Thyroid gland (tissue), 4 donors: ENCODE results near the gene DIP2B. TPM values are rescaled to one million over a fixed set of nuclear protein-coding genes. Genes with fewer than 3 reads are reported as not detected.
A peak's percentile ranks its signal among the peaks of the same experiment; 100 is the strongest.

Experiments used
- DNase-seq, 2 donors: peaks; one replicate each; pipeline ENCODE4 v3.0.0-alpha.2; 2019
- H3K27ac ChIP-seq, 3 donors: fragments of 200-600 bp; sonication (generic); 1 replicate in 2 of 3; 2 replicates in 1 of 3; pipeline ENCODE4 v1.5.1; 2016 to 2019; ENCODE audit warnings: mild to moderate bottlenecking in 1 of 3, moderate library complexity in 1 of 3
- H3K27me3 ChIP-seq: fragments of 200-600 bp; sonication (generic); one replicate; pipeline ENCODE4 v1.5.1; 2019
- H3K36me3 ChIP-seq, 2 donors: fragments of 200-600 bp; sonication (generic); one replicate each; pipeline ENCODE4 v1.5.1; 2016 to 2019
- H3K4me1 ChIP-seq, 2 donors: fragments of 200-600 bp; sonication (generic); one replicate each; pipeline ENCODE4 v1.5.1; 2017 to 2019
- H3K4me3 ChIP-seq, 3 donors: fragments of 200-600 bp; sonication (generic); replicated peaks in 1 of 3; 1 replicate in 2 of 3; 2 replicates in 1 of 3; pipeline ENCODE4 v1.5.1; 2016; ENCODE audit warnings: mild to moderate bottlenecking in 1 of 3
- H3K9me3 ChIP-seq: fragments of 200-600 bp; sonication (generic); one replicate; pipeline ENCODE4 v1.5.1; 2017
- POLR2A ChIP-seq, 2 donors: fragments of 450-650 bp; IDR thresholded peaks; one replicate each; pipeline ENCODE4 v1.6.1; 2017; ENCODE audit warnings: antibody characterized with exemption in 2 of 2, mild to moderate bottlenecking in 2 of 2, moderate library complexity in 1 of 2
- WGBS, 2 donors: methylation state at CpG; one replicate each; pipeline ENCODE4 v1.1.5; 2017; 5-methylcytosine and 5-hydroxymethylcytosine counted together
- intact Hi-C: fragments of 100-400 bp; cut with DNase I; formaldehyde crosslinking; loops from one replicate; pipeline ENCODE4 v1.15.1; 2023
- total RNA-seq, 4 donors: library from RNA; depleted of rRNA; stranded (reverse); fragments of >200 nt; gene quantifications; one replicate each; pipeline ENCODE4 v1.2.3, GENCODE V29; 2016
- TF ChIP-seq, protein P1 (sequence below), 6 experiments: fragments of 200-600 bp in 3 of 6; fragments of 450-650 bp in 3 of 6; sonication (generic) in 3 of 6; IDR thresholded peaks; one replicate each; pipeline ENCODE4 v1.5.1; 2016 to 2019; ENCODE audit warnings: antibody characterized with exemption in 6 of 6, mild to moderate bottlenecking in 2 of 6, inconsistent platforms in 1 of 6, moderate library complexity in 1 of 6

Gene DIP2B
- total RNA-seq, 4 donors from 2014 or later = 27.7 to 45.7 (median 32.4) TPM

GRCh38 chr12:50529345-50529744 is 24.6 kb downstream of the DIP2B start:
- 96% methylated on average over 3 of the region's 3 CpGs for WGBS, 2 donors
- H3K27me3 ChIP-seq = no peaks in the 10 kb centered on the region
- no peak overlapping the region for H3K4me3 ChIP-seq

GRCh38 chr12:50530532-50530931 is 25.7 kb downstream of the DIP2B start:
- no peaks in the 10 kb centered on the region for H3K9me3 ChIP-seq
- H3K27ac ChIP-seq = no peak overlapping the region
- no peaks in the 10 kb centered on the region for H3K27me3 ChIP-seq
- peaks cover 17 to 39% of the 10 kb centered on the region in 2 donors for H3K4me1 ChIP-seq
- no peaks in the 10 kb centered on the region for H3K36me3 ChIP-seq
- intact Hi-C loops = no loop called here
- 95% methylated on average over 2 of the region's 2 CpGs for WGBS, 2 donors
- no peak for DNase-seq
- H3K4me3 ChIP-seq = no peak overlapping the region
- TF ChIP-seq POLR2A (IDR thresholded peaks at IDR 0.05) = no peak
- TF ChIP-seq, protein P1, sequence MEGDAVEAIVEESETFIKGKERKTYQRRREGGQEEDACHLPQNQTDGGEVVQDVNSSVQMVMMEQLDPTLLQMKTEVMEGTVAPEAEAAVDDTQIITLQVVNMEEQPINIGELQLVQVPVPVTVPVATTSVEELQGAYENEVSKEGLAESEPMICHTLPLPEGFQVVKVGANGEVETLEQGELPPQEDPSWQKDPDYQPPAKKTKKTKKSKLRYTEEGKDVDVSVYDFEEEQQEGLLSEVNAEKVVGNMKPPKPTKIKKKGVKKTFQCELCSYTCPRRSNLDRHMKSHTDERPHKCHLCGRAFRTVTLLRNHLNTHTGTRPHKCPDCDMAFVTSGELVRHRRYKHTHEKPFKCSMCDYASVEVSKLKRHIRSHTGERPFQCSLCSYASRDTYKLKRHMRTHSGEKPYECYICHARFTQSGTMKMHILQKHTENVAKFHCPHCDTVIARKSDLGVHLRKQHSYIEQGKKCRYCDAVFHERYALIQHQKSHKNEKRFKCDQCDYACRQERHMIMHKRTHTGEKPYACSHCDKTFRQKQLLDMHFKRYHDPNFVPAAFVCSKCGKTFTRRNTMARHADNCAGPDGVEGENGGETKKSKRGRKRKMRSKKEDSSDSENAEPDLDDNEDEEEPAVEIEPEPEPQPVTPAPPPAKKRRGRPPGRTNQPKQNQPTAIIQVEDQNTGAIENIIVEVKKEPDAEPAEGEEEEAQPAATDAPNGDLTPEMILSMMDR (IDR thresholded peaks at IDR 0.05) = no peak

More at GRCh38 chr12:50529345-50529744, 24.6 kb downstream of the DIP2B start:
- TF ChIP-seq, protein P1 (IDR thresholded peaks at IDR 0.05) = no peak
- TF ChIP-seq POLR2A (IDR thresholded peaks at IDR 0.05) = no peak
- Histone ChIP-seq H3K9me3 (no peaks in the 10 kb centered on the region), H3K36me3 (no peaks in the 10 kb centered on the region), H3K27ac (no peak overlapping the region), H3K4me1 (peaks cover 17 to 39% of the 10 kb centered on the region in 2 donors)
- DNase-seq = no peak
- intact Hi-C loops = no loop called here

- Histone ChIP-seq H3K36me3 (no peaks in the 10 kb centered on the region), H3K9me3 (no peaks in the 10 kb centered on the region), H3K27ac (peak overlapping the region; percentile 11 to 56 (median 26)), H3K4me3 (no peak overlapping the region), H3K27me3 (no peaks in the 10 kb centered on the region), H3K4me1 (peaks cover 13 to 39% of the 10 kb centered on the region in 2 donors)
- intact Hi-C loops = no loop called here
- no peak for DNase-seq
- no peak for TF ChIP-seq POLR2A (IDR thresholded peaks at IDR 0.05)
- TF ChIP-seq, protein P1 (IDR thresholded peaks at IDR 0.05) = no peak
- WGBS, 2 donors = 80 to 90% methylated on average over 2 of the region's 2 CpGs
These were observed 28.4 kb downstream of the DIP2B start for GRCh38 chr12:50533203-50533584.

DNA sequence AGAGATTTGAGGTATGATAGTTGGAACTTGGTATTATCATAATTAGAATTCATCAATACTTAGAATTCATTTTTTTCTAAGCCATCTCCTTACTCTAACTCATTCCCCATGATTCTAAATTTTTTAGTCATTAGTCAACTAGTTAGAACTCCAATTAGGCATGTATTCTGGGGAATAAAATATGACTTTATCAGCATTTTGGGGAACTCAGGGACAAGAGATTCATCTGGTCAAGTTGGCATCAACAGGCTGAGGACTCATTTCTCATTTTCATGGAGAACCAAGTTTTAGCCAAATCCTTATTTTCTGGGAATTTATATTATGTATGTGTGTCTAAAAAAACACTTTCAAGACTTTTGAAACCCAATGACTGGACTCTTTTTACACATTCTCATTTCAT is 29.2 kb downstream of the DIP2B start:
- no peaks in the 10 kb centered on the region for H3K27me3 ChIP-seq
- H3K27ac ChIP-seq = no peak overlapping the region
- DNase-seq = no peak
- no peaks in the 10 kb centered on the region for H3K9me3 ChIP-seq
- intact Hi-C loops = no loop called here
- H3K4me3 ChIP-seq = no peak overlapping the region
- H3K4me1 ChIP-seq = peaks cover 13 to 36% of the 10 kb centered on the region in 2 donors
- TF ChIP-seq POLR2A (IDR thresholded peaks at IDR 0.05) = no peak
- TF ChIP-seq, protein P1 (IDR thresholded peaks at IDR 0.05) = no peak
- H3K36me3 ChIP-seq = no peaks in the 10 kb centered on the region

- no peaks in the 10 kb centered on the region for H3K9me3 ChIP-seq
- 84 to 86% methylated on average over 4 of the region's 4 CpGs for WGBS, 2 donors
- intact Hi-C loops = no loop called here
- H3K4me3 ChIP-seq = no peak overlapping the region
- H3K36me3 ChIP-seq = no peaks in the 10 kb centered on the region
- no peak for DNase-seq
- H3K27ac ChIP-seq = no peak overlapping the region
- H3K27me3 ChIP-seq = no peaks in the 10 kb centered on the region
- H3K4me1 ChIP-seq = peaks cover 7 to 27% of the 10 kb centered on the region in 2 donors
- TF ChIP-seq, protein P1 (IDR thresholded peaks at IDR 0.05) = no peak
- no peak for TF ChIP-seq POLR2A (IDR thresholded peaks at IDR 0.05)
These were observed 32.2 kb downstream of the DIP2B start for GRCh38 chr12:50536831-50537537.
